GM12801 (cell line): ENCODE results near the gene DOP1A.

Source experiments
- CTCF ChIP-seq: IDR thresholded peaks from one replicate; pipeline ENCODE4 v1.5.1; 2011; ENCODE audit warnings: control low read depth; ENCODE audit not compliant: insufficient read length; ENCODE audit errors: extremely low read depth

The DOP1A gene

GRCh38 chr6:83176246-83176645 is 108.8 kb downstream of the DOP1A start:
- TF ChIP-seq CTCF: no peak

- no peak for TF ChIP-seq CTCF
Measured at GRCh38 chr6:83180426-83180950, 113.0 kb downstream of the DOP1A start.

GRCh38 chr6:83182114-83182513 is 114.6 kb downstream of the DOP1A start:
- no peak for TF ChIP-seq CTCF

GRCh38 chr6:83183082-83183828 is 115.8 kb downstream of the DOP1A start:
- TF ChIP-seq CTCF: no peak

GRCh38 chr6:83185096-83185495 is 117.6 kb downstream of the DOP1A start:
- TF ChIP-seq CTCF: no peak

- TF ChIP-seq CTCF: no peak
Measured at GRCh38 chr6:83188501-83188900, 121.0 kb downstream of the DOP1A start.

GRCh38 chr6:83190626-83191025 is 123.2 kb downstream of the DOP1A start:
- no peak for TF ChIP-seq CTCF
